Suppressor macrophage treated with lipopolysaccharide for 4 hours (primary cell): ENCODE results near the gene LRP3.
"Not testable (repeated sequence)": the region's sequence is repeated elsewhere in the genome, so short reads cannot be mapped to it uniquely, and the experiment has no call there.

Experiments used
- DNase-seq: peaks from one replicate; pipeline ENCODE4 v3.0.0-alpha.2; 2020

The LRP3 gene

GRCh38 chr19:33176670-33177416 is 17.3 kb upstream of the LRP3 start:
- DNase-seq: peak; percentile 97

GRCh38 chr19:33177417-33177979 is 16.6 kb upstream of the LRP3 start:
- DNase-seq: peak; percentile 82

- DNase-seq: peak; percentile 35
Measured at GRCh38 chr19:33186431-33187182, 7.5 kb upstream of the LRP3 start.

DNA sequence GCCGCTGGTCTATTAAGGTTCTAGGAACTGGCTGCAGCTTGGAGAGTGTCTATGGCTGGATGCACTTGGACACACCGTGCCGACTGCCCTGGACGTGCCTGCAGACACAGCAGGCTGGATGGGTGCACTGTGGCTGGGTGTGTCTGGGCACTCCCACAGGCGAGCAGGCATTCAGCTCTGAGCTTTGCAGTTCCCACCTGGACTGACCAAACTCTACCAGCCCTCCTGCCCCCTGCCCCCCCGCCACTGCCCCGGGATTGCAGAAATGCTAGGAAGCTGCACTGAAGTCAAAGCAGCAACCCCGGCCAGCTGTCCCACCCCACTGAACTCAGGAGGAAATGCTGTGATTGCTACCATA is 7.0 kb upstream of the LRP3 start:
- no peak for DNase-seq

GRCh38 chr19:33189453-33189852 is 4.7 kb upstream of the LRP3 start:
- no peak for DNase-seq

DNA sequence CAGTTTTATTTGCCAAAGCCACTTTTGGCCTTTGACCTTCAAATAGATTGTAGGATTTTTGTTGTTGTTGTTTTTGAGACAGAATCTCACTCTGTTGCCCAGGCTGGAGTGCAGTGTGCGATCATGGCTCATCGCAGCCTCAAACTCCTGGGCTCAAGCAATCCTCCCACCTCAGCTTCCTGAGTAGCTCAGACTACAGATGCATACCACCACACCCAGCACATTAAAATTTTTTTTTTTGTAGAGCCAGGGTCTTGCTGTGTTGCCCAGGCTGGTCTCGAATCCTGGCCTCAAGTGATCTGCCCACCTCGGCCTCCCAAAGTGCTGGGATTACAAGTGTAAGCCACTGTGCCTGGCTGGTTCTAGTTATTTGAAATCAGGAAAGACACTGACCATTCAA is 3.0 kb upstream of the LRP3 start:
- not testable (repeated sequence) for DNase-seq

GRCh38 chr19:33191501-33191900 is 2.6 kb upstream of the LRP3 start:
- DNase-seq: no peak

GRCh38 chr19:33192010-33192409 is 2.1 kb upstream of the LRP3 start:
- no peak for DNase-seq

DNA sequence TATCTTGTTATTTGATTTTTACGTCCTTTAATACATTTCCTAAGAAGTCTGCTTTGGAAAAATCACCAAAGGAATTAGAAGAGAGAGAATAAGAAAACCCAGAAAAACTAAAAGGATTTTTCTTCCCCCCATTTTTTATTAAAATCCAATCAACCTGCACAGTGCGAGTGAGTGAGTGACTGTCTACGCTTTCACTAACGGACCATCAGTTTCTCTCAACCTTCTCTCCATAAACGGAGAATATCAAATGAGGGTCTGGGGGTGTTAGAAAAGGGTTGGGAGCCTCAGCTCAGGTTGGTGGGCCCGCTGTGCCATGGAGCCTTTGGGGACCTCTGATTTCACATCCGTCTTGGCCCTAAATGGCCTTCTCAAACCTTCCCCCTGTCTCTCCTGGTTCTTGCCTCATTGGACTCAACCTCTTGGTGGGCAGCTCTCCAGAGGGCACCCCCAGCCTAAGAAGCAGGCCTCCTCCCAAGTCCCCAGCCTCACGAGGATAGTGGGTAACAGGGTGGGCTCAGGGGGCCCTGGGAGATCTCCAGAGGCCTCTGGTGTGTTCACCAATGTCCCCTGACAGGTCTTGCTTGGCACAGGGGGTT is 763 bp upstream of the LRP3 start:
- no peak for DNase-seq

- peak; percentile 38 for DNase-seq
Measured at GRCh38 chr19:33194532-33194885, 379 bp downstream of the LRP3 start.

GRCh38 chr19:33194886-33195644 is 935 bp downstream of the LRP3 start:
- DNase-seq: peak; percentile 20

- DNase-seq: no peak
Measured at GRCh38 chr19:33195645-33196347, 1.7 kb downstream of the LRP3 start.

DNA sequence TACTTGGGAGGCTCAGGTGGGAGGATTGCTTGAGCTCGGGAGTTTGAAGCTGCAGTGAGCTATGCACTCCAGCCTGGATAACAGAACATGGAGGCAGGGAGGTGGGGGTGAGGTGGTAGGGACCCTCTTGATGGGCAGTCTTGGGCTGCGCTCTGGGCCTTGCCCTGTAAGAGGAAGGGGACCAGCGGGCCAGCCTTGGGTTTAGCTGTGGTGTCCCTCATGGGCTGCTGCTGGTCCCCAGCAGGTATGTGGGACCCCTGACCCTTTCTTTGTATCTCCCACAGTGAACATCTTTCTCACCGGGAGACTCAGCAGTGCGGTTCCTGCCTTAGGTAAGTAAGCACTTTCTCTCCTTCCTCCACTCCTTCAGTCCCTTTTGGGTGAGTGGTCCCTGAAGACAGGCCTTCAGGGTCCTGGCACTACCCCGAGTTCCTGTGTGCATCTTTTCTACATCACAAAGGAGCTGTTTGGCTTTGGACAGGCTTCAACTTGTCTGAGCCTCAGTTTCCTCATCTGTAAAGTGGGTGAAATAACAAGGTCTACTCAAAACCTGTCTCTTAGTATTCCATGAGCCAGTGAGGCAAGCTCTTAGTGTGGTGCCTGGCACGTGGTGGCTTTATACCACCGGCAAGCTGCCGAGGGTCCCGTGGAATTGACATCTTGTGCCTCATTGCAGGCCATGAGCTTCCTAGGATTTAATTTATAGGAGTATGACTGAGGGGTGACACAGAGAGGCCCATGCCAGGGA is 2.5 kb downstream of the LRP3 start:
- no peak for DNase-seq

DNA sequence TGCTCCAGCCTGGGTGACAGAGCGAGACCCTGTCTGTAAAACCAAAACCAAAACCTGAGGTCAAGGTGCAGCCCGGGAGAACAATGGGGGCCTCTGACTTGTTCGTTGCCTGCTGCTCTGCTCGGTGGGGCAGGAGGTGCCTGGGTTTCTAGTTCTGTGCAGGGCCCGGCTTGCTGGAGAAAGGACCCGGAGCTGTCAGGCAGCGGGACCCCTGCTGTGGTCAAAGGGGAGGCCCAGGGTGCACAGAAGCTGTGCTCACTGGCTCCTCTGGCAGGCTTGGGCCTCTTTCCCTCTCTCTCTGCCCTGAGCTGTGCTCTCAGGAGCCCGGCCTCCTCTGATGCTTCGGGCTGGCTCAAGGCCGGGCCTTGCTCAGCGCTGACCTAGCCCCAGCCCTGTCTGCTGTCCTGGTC is 3.5 kb downstream of the LRP3 start:
- no peak for DNase-seq

GRCh38 chr19:33198169-33198568 is 4.0 kb downstream of the LRP3 start:
- DNase-seq: no peak

- no peak for DNase-seq
Measured at GRCh38 chr19:33199441-33200265, 5.5 kb downstream of the LRP3 start.

GRCh38 chr19:33201473-33201872 is 7.3 kb downstream of the LRP3 start:
- no peak for DNase-seq

- DNase-seq: no peak
Measured at GRCh38 chr19:33201886-33202545, 7.9 kb downstream of the LRP3 start.

GRCh38 chr19:33202546-33203507 is 8.7 kb downstream of the LRP3 start:
- no peak for DNase-seq
